Mesenchymal stem cell (in vitro differentiated cells and primary cell): Measurements from ENCODE around the gene SYT6.

Experiments used
- DNase-seq: peaks from one replicate; pipeline ENCODE4 v3.0.0-alpha.2; 2013
- H2AFZ ChIP-seq: one replicate; pipeline ENCODE4 v1.6.1; 2013; ENCODE audit warnings: low read depth, mild to moderate bottlenecking, control low read depth, inconsistent platforms, low read length, moderate library complexity
- H2AK5ac ChIP-seq: 2 replicates; pipeline ENCODE4 v1.6.1; 2013; ENCODE audit warnings: low read length, moderate library complexity, mild to moderate bottlenecking, inconsistent platforms; ENCODE audit not compliant: severe bottlenecking
- H2BK120ac ChIP-seq: one replicate; pipeline ENCODE4 v1.6.1; 2013; ENCODE audit warnings: low read depth, mild to moderate bottlenecking, inconsistent platforms, low read length, moderate library complexity
- H2BK12ac ChIP-seq, 2 experiments: one replicate each; pipeline ENCODE4 v1.6.1; 2013; ENCODE audit warnings: inconsistent platforms in 2 of 2, low read length in 2 of 2, mild to moderate bottlenecking in 2 of 2, moderate library complexity in 2 of 2, control low read depth in 1 of 2
- H2BK15ac ChIP-seq: one replicate; pipeline ENCODE4 v1.6.1; 2013; ENCODE audit warnings: mild to moderate bottlenecking, low read depth, inconsistent platforms; ENCODE audit not compliant: poor library complexity, severe bottlenecking
- H2BK5ac ChIP-seq: 2 replicates; pipeline ENCODE4 v1.6.1; 2013; ENCODE audit warnings: low read depth, mild to moderate bottlenecking, low read length, control low read depth, inconsistent platforms; ENCODE audit not compliant: poor library complexity, severe bottlenecking
- H3K14ac ChIP-seq, 2 experiments: one replicate each; pipeline ENCODE4 v1.6.1; 2013; ENCODE audit warnings: inconsistent platforms in 2 of 2, low read length in 2 of 2, control low read depth in 1 of 2, mild to moderate bottlenecking in 1 of 2, moderate library complexity in 1 of 2
- H3K18ac ChIP-seq, 2 experiments: one replicate each; pipeline ENCODE4 v1.6.1; 2013; ENCODE audit warnings: inconsistent platforms in 2 of 2, low read length in 2 of 2, control low read depth in 1 of 2, low read depth in 1 of 2, mild to moderate bottlenecking in 1 of 2
- H3K23ac ChIP-seq, 2 experiments: one replicate each; pipeline ENCODE4 v1.6.1; 2013; ENCODE audit warnings: inconsistent platforms in 2 of 2, low read length in 2 of 2, mild to moderate bottlenecking in 2 of 2, moderate library complexity in 2 of 2, control low read depth in 1 of 2
- H3K27ac ChIP-seq: 2 replicates; pipeline ENCODE4 v1.5.1; 2013; ENCODE audit warnings: mild to moderate bottlenecking, moderate library complexity, low read length, control low read depth, inconsistent platforms; ENCODE audit not compliant: poor library complexity, severe bottlenecking
- H3K27me3 ChIP-seq, 2 experiments: 2 replicates each; pipeline versions ENCODE4 v1.6.1 to v1.7.0; 2013; ENCODE audit warnings: low read length in 2 of 2, mild to moderate bottlenecking in 2 of 2, moderate library complexity in 2 of 2, control low read depth in 1 of 2, inconsistent platforms in 1 of 2; ENCODE audit not compliant: control insufficient read depth in 1 of 2, insufficient read depth in 1 of 2
- H3K36me3 ChIP-seq, 2 experiments: 2 replicates each; pipeline versions ENCODE4 v1.6.1 to v1.7.0; 2013; ENCODE audit warnings: low read length in 2 of 2, control low read depth in 1 of 2, inconsistent platforms in 1 of 2, low read depth in 1 of 2, mild to moderate bottlenecking in 1 of 2; ENCODE audit not compliant: insufficient read depth in 2 of 2, control insufficient read depth in 1 of 2
- H3K4ac ChIP-seq, 2 experiments: one replicate each; pipeline ENCODE4 v1.6.1; 2013; ENCODE audit warnings: inconsistent platforms in 2 of 2, low read length in 2 of 2, mild to moderate bottlenecking in 2 of 2, moderate library complexity in 2 of 2, control low read depth in 1 of 2, low read depth in 1 of 2
- H3K4me1 ChIP-seq: 2 replicates; pipeline ENCODE4 v1.6.1; 2013; ENCODE audit warnings: low read depth, low read length, control low read depth; ENCODE audit not compliant: control insufficient read depth, insufficient read depth
- H3K4me2 ChIP-seq: 2 replicates; pipeline ENCODE4 v1.6.1; 2013; ENCODE audit warnings: low read length, mild to moderate bottlenecking, inconsistent platforms; ENCODE audit not compliant: poor library complexity, severe bottlenecking
- H3K4me3 ChIP-seq, 2 experiments: 2 replicates each; pipeline versions ENCODE4 v1.5.1 to v1.7.0; 2013; ENCODE audit warnings: low read length in 2 of 2, mild to moderate bottlenecking in 2 of 2, control low read depth in 1 of 2, low read depth in 1 of 2; ENCODE audit not compliant: insufficient read depth in 1 of 2
- H3K79me1 ChIP-seq: replicated peaks from 2 replicates; pipeline ENCODE4 v1.6.1; 2013; ENCODE audit warnings: mild to moderate bottlenecking, control low read depth, low read length, inconsistent platforms; ENCODE audit not compliant: poor library complexity, severe bottlenecking
- H3K9ac ChIP-seq: 2 replicates; pipeline ENCODE4 v1.7.0; 2013; ENCODE audit warnings: mild to moderate bottlenecking, low read length, moderate library complexity
- H3K9me3 ChIP-seq: 2 replicates; pipeline ENCODE4 v1.7.0; 2013; ENCODE audit warnings: mild to moderate bottlenecking, low read length; ENCODE audit not compliant: control insufficient read depth
- H4K8ac ChIP-seq: one replicate; pipeline ENCODE4 v1.6.1; 2013; ENCODE audit warnings: inconsistent platforms, mild to moderate bottlenecking, low read length, moderate library complexity
- H4K91ac ChIP-seq: one replicate; pipeline ENCODE4 v1.6.1; 2013; ENCODE audit warnings: mild to moderate bottlenecking, low read length, inconsistent platforms
- WGBS: methylation state at CpG from one replicate; pipeline ENCODE4 v1.1.7; 2013; ENCODE audit warnings: mixed read lengths; 5-methylcytosine and 5-hydroxymethylcytosine counted together

SYT6 gene

DNA sequence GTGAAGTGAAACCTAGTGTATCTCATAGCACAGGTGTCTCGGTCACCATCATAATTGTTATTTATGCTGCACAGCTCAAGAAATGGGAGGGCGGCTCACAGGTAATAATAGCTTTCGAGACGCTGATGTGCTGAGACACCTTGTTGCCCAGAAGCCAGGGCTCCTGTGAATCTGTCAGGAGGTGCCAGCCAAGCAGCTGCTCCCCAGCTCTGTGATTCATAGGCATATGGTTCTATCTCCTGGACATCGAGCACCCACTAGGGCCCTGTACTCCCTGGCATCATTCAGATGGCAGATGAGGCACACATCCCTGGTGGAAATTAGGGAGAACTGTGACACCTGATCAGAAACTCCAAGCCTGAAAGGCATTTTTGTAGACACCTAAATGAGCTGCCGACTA, 53.5 kb downstream of the SYT6 start:
- no peak for DNase-seq
- 86% methylated on average over 6 of the region's 6 CpGs for WGBS

DNA sequence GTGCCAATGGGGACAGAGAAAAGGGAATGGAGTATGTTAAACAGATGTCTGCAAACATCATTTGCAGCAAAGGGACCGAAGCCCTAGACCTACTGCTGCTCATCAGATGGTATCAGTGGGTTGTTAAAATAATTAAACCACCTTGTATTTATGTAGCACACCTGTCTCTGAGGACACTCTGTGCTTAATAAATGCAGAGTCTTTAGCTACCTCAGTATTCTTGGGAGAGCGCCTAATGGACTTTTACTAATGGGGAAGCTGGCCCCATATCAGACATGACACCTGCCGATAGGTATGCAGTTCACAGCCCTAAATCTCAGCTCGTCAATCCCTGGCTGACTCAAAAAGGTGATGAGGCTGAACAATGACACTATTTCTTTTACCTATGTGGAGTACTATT, 54.4 kb downstream of the SYT6 start:
- Histone ChIP-seq H3K27ac (no peak overlapping the region), H3K36me3 (no peaks in the 10 kb centered on the region), H3K27me3 (peaks cover 50 to 59% of the 10 kb centered on the region in 2 experiments), H3K4me2 (no peak overlapping the region), H2BK12ac (no peak overlapping the region), H3K18ac (no peak overlapping the region), H3K4ac (no peak overlapping the region), H3K14ac (no peak overlapping the region), H3K9me3 (no peaks in the 10 kb centered on the region), H2BK5ac (no peak overlapping the region), H2BK120ac (no peak overlapping the region), H2BK15ac (no peak overlapping the region), H3K9ac (no peak overlapping the region), H3K79me1 (no peaks in the 10 kb centered on the region), H3K4me3 (no peak overlapping the region), H3K4me1 (peaks cover 2% of the 10 kb centered on the region), H3K23ac (no peak overlapping the region), H4K8ac (no peak overlapping the region), H2AK5ac (no peak overlapping the region), H2AFZ (no peak overlapping the region), H4K91ac (no peak overlapping the region)
- no peak for DNase-seq
- WGBS = 97% methylated on average over 2 of the region's 4 CpGs

More for the DNA sequence above, 53.5 kb downstream of the SYT6 start:
- no peak overlapping the region for H2BK5ac ChIP-seq
- no peak overlapping the region for H3K14ac ChIP-seq
- no peak overlapping the region for H3K27ac ChIP-seq
- H3K27me3 ChIP-seq = peaks cover 50 to 66% of the 10 kb centered on the region in 2 experiments
- no peak overlapping the region for H2AFZ ChIP-seq
- H2BK120ac ChIP-seq = no peak overlapping the region
- no peaks in the 10 kb centered on the region for H3K9me3 ChIP-seq
- H2BK15ac ChIP-seq = no peak overlapping the region
- no peak overlapping the region for H4K91ac ChIP-seq
- H2AK5ac ChIP-seq = no peak overlapping the region
- no peak overlapping the region for H3K4me2 ChIP-seq
- H3K4ac ChIP-seq = no peak overlapping the region
- no peaks in the 10 kb centered on the region for H3K79me1 ChIP-seq
- H3K4me3 ChIP-seq = no peak overlapping the region
- no peak overlapping the region for H3K18ac ChIP-seq
- no peak overlapping the region for H3K23ac ChIP-seq
- H2BK12ac ChIP-seq = no peak overlapping the region
- H3K4me1 ChIP-seq = peaks cover 3% of the 10 kb centered on the region
- H4K8ac ChIP-seq = no peak overlapping the region
- no peak overlapping the region for H3K9ac ChIP-seq
- H3K36me3 ChIP-seq = no peaks in the 10 kb centered on the region

DNA sequence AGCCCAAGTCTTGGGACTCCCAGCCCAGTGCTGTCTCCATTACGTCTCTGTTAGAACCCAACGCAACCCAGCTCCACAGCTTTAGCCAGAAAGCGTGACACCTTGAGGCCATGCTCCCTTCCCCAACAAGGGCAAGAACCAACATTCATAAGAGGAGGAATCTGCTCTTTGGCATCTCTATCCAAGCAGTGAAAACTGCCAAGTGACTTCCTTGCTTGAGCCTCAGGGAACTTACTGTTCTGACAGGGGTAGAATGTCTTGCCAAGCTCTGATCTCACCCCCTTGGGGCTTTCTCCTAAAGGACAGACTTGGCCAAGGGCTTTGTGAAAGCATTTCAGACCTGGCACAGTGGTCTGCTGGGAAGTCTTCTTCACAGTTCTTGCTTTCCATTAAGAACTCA, 56.6 kb downstream of the SYT6 start:
- Histone ChIP-seq H4K91ac (no peak overlapping the region), H3K23ac (no peak overlapping the region), H3K4me1 (peaks cover 4% of the 10 kb centered on the region), H3K18ac (no peak overlapping the region), H3K9ac (no peak overlapping the region), H3K27ac (no peak overlapping the region), H3K14ac (no peak overlapping the region), H2BK12ac (no peak overlapping the region), H3K79me1 (no peaks in the 10 kb centered on the region), H2AFZ (no peak overlapping the region), H2AK5ac (no peak overlapping the region), H3K36me3 (no peaks in the 10 kb centered on the region), H4K8ac (no peak overlapping the region), H3K27me3 (peaks cover 35 to 48% of the 10 kb centered on the region in 2 experiments), H2BK5ac (no peak overlapping the region), H3K4ac (no peak overlapping the region), H3K4me2 (no peak overlapping the region), H2BK15ac (no peak overlapping the region), H3K4me3 (no peak overlapping the region), H2BK120ac (no peak overlapping the region), H3K9me3 (no peaks in the 10 kb centered on the region)
- 90% methylated on average over 3 of the region's 3 CpGs for WGBS
- no peak for DNase-seq

DNA sequence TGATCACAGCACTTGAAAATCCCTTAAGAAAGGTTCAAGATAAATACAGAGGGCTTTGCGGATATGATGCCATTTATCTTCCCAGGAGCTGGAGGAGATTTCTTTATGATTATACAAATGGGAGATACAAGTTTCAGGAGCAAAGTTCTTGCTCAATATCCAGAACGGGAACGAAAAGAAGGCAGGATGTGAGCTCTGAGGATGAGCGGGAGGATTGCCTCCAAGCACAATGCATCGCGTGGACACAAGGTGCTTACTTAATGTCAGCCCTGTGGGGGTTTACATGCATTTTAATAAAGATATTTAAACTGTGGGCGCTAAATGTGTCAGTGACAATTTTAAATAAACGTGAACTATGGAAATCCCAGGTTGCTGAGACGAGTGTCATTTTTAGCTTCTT, 59.0 kb downstream of the SYT6 start:
- Histone ChIP-seq H3K36me3 (no peaks in the 10 kb centered on the region), H3K9ac (no peak overlapping the region), H3K27me3 (peaks cover 20 to 48% of the 10 kb centered on the region in 2 experiments), H2AK5ac (no peak overlapping the region), H3K4me1 (peaks cover 4% of the 10 kb centered on the region), H2BK12ac (no peak overlapping the region), H3K14ac (no peak overlapping the region), H3K27ac (no peak overlapping the region), H3K79me1 (no peaks in the 10 kb centered on the region), H2AFZ (no peak overlapping the region), H3K4me3 (no peak overlapping the region), H3K9me3 (no peaks in the 10 kb centered on the region), H2BK5ac (no peak overlapping the region), H3K18ac (no peak overlapping the region), H3K4ac (no peak overlapping the region), H4K91ac (no peak overlapping the region), H2BK15ac (no peak overlapping the region), H4K8ac (no peak overlapping the region), H2BK120ac (no peak overlapping the region), H3K23ac (no peak overlapping the region), H3K4me2 (no peak overlapping the region)
- WGBS = 85% methylated on average over 9 of the region's 9 CpGs
- no peak for DNase-seq
